RWPE1 (cell line): ENCODE results near the gene UBE2U.

ENCODE experiments used
- CTCF ChIA-PET: fragments of 350-600 bp; sonication (Branson Sonifier 250); formaldehyde crosslinking; extraction: SDS; loops from one replicate; lab custom pipeline; 2021; lab: Yijun Ruan, JAX
- POLR2A ChIA-PET: fragments of 400-600 bp; formaldehyde crosslinking; extraction: SDS; loops from one replicate; lab custom pipeline; 2020; ENCODE audit warnings: antibody characterized with exemption; ENCODE audit not compliant: low non-redundant PET; lab: Yijun Ruan, JAX
- DNase-seq: peaks from one replicate; pipeline ENCODE4 v3.0.0; 2012; ENCODE audit warnings: low spot score
- H3K27ac ChIP-seq: fragments of 450-650 bp; 2 replicates; pipeline ENCODE4 v1.5.1; 2017
- CTCF ChIP-seq: fragments of 450-650 bp; conservative IDR thresholded peaks from 2 replicates; pipeline ENCODE4 v1.5.1; 2017; ENCODE audit warnings: low read depth, mild to moderate bottlenecking

The UBE2U gene

GRCh38 chr1:64229307-64229706 is 25.9 kb downstream of the UBE2U start:
- CTCF ChIA-PET: no interaction called here
- no peak for TF ChIP-seq CTCF
- DNase-seq: no peak
- no peak overlapping the region for H3K27ac ChIP-seq
- POLR2A ChIA-PET: no interaction called here

GRCh38 chr1:64231153-64231552 is 27.7 kb downstream of the UBE2U start:
- DNase-seq: no peak
- no peak for TF ChIP-seq CTCF
- ChIA-PET CTCF (interaction anchor here (0.7 kb wide), 1 partner anchor 431 kb away, joined by 3 read pairs; no protein-coding TSS in a partner anchor), POLR2A (no interaction called here)
- no peak overlapping the region for H3K27ac ChIP-seq

GRCh38 chr1:64231654-64232053 is 28.2 kb downstream of the UBE2U start:
- DNase-seq: no peak
- no peak overlapping the region for H3K27ac ChIP-seq
- POLR2A ChIA-PET: no interaction called here
- CTCF ChIA-PET: interaction anchor here (0.7 to 0.9 kb wide), 2 partner anchors 14 to 431 kb away, joined by 3 read pairs; no protein-coding TSS in a partner anchor
- TF ChIP-seq CTCF: no peak

- ChIA-PET CTCF (interaction anchor here (0.6 kb wide), 1 partner anchor 97 kb away, joined by 3 read pairs; no protein-coding TSS in a partner anchor), POLR2A (no interaction called here)
- no peak for DNase-seq
- no peak for TF ChIP-seq CTCF
- H3K27ac ChIP-seq: no peak overlapping the region
Measured at GRCh38 chr1:64234714-64235113, 31.3 kb downstream of the UBE2U start.

- H3K27ac ChIP-seq: no peak overlapping the region
- ChIA-PET CTCF (interaction anchor here (0.6 kb wide), 1 partner anchor 98 kb away, joined by 3 read pairs; no protein-coding TSS in a partner anchor), POLR2A (no interaction called here)
- no peak for TF ChIP-seq CTCF
- no peak for DNase-seq
Measured at GRCh38 chr1:64235181-64235580, 31.8 kb downstream of the UBE2U start.

- H3K27ac ChIP-seq: no peak overlapping the region
- POLR2A ChIA-PET: no interaction called here
- CTCF ChIA-PET: no interaction called here
- no peak for DNase-seq
- no peak for TF ChIP-seq CTCF
Measured at GRCh38 chr1:64235910-64236309, 32.5 kb downstream of the UBE2U start.
